ENCODE data around the gene RUBCN.

GRCh38 chr3:197752107-197752506 is 15.4 kb upstream of the RUBCN start:
- no peak for TF ChIP-seq CTCF (conservative IDR thresholded peaks at IDR 0.05; ENCODE audit: low read depth, low read length)
- no peak for TF ChIP-seq EZH2 (IDR thresholded peaks at IDR 0.05; ENCODE audit: borderline replicate concordance, low read depth, low read length, poor library complexity, severe bottlenecking)
